Kasumi-1 (cell line): ENCODE results near the gene NRG2.

ENCODE experiments used
- DNase-seq, 2 experiments: peaks; one replicate each; lab custom pipeline; 2025; lab: John Stamatoyannopoulos, UW

The NRG2 gene

DNA sequence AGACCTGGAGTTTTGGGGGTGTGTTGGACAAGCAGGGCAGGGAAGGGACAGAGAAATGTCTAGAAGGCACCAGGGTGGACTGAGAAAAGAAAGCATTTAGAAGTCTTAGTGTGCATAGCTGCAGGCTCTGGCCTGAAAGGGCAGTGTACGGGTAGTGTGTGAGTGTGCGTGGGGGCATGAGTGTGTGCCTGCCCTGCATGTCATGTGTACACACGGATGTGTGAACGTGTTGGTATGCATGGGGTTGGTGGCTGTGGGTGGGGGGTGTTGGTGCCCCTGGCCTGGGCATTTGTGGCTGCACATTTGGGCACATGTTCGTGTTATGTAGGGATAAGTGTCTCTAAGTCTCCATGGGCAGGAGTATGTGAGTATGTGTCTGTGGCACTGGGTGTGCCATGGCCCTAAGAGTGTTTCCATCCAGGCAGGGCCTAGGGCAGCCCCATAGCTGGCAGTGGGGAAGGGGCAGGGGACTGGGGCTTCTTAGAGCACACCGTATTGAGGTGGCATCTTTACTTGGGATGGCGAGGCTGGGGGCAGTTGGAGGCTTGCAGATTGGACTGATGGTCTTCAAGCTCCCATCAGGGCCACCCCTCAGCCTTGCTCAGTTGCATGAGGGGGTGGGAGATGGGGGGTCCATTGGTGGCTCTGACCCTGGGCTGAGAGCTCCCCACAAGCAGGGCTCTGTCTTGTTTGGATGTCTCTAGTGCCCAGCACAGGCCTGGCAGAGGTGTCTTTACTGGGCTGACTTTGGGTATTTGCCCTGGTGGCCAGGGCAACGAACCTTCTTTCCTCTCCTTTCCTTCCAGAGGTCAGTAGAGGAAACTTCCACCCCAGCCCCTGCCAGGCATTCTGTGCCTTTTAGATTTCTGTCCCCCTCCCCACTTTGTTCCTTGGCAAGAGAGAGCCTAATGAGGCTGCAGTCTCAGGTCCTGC lies 232.5 kb downstream of the NRG2 start:
- DNase-seq = no peak

DNA sequence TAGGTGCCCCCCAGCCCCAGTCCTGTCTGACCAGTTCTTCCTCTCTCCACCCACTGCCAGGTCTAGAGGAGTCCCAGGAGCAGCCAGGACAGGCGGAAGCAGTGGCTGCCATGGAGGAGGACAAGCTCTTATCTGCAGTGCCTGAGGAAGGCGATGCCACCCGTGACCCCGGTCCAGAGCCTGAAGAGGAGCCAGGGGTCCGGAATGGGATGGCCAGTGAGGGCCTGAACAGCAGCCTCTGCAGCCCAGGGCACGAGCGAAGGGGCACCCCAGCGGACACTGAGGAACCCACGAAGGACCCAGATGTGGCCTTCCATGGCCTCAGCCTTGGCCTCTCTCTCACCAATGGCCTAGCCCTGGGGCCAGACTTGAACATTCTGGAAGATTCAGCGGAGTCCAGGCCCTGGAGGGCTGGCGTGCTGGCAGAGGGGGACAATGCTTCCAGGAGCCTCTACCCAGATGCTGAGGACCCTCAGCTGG lies 233.7 kb downstream of the NRG2 start:
- no peak for DNase-seq

- peak; percentile 47 to 58 for DNase-seq
Measured at GRCh38 chr5:139808481-139809330, 234.4 kb downstream of the NRG2 start.

- DNase-seq = no peak
Measured at GRCh38 chr5:139807647-139808030, 235.5 kb downstream of the NRG2 start.

DNA sequence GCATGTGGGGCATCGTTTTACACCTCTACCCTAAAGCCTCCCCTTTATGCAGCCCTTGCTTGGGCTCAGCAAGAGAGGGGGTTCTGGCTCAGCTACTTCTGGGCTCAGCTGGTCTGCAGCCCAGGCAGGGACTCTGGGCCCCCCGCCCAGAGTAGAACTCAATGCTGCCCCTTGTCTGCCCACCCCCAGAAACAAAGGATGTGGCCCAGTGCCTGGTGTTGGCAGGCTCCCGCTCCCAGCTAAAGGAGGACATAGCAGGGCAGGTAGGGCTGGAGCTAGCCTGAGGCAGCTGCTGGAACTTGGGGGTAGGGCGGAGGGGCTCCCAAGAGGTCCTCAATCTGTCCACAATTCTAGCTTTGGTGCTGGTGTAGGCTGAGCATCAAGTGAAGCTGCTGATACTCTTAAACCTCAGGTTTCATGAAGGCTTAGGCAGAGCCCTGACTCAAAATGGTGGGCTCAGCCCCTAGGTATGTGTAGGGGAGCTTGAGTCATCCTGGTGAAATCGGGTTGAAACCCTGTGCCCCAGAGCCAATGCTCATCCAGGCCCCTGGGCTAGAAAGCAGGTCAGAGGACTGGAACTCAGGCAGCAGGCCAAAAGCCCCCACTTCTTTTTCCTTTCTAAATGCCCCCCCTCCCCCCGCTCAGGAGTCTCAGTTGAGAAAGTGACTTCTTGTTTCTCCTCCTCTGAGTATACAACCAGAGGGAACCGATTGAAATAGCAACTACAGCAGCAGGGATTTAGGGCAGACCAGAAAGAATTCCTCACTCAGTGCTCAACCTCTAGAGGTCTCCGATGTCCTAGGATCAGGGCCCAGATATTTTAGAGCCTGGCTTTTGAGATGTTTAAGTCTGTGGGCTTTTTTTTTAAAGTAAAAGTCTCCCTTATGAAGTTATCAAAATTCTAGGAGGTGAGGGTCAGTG lies 236.1 kb downstream of the NRG2 start:
- DNase-seq = no peak

DNA sequence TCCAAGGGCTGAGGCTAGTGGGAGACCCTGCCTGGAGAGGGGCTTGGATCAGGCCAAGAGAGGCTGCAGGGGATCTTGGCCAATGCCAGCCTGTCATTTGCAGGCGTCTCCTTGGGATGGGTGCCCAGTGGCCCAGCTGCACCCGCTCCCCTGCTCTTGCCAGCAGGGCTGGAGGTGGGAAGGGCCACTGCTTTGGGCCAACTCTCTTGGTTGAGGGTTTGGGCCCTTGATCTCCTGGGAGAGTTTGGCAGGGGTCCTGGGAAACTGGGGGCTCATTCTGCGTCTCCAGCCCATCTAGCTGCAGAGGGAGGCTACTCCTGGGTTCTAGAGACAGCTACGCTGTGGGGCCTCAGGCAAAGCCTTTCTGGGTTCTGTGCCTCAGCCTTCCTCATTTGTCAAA lies 237.0 kb downstream of the NRG2 start:
- no peak for DNase-seq

DNA sequence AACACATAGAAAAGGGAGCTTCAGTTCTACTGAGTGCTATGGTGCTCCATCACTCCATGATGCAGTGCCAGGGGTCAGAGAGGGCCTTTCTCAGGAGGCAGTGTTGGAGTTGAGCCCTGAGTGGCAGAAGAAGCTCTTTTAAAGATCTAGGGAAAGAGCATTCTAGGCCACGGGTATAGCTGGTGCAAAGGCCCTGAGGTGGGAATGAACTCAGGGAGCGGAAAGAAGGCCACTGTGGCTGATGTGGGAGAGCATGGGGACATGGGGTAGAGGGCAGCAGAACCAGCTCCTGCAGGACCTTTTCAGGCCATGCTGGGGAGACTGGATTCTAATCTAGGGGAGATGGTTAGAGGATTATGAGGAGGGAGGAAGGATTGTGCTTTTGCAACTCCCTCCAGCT lies 237.6 kb downstream of the NRG2 start:
- DNase-seq = no peak

DNA sequence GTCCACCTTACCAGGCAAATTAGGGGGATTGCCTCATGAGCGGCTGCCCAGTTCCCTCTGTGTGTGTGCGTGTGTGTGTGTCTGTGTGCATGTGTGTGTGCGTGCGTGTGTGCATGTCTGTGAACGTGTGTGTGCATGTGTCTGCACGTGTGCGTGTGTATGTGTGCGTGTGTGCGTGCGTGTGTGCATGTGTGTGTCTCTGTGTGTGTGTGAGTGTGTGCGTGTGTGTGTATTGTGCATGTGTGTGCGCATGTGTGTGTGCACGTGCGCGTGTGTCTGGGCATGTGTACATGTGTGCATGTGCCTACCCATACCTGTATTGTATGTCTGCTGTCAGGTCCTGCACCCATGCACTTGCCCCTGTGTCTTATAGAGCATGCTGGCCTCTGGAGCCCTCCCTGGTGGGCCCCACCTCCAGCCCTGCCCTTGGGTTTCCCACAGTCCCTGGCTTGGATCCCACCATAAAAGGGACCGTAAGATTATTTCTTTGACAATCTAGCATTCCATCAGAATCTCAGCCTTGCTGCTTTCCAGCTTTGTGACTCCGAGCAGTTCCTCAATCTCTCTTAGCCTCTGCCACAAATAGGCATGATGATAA lies 238.2 kb downstream of the NRG2 start:
- no peak for DNase-seq

- DNase-seq = no peak
Measured at GRCh38 chr5:139803978-139804377, 239.1 kb downstream of the NRG2 start.

DNA sequence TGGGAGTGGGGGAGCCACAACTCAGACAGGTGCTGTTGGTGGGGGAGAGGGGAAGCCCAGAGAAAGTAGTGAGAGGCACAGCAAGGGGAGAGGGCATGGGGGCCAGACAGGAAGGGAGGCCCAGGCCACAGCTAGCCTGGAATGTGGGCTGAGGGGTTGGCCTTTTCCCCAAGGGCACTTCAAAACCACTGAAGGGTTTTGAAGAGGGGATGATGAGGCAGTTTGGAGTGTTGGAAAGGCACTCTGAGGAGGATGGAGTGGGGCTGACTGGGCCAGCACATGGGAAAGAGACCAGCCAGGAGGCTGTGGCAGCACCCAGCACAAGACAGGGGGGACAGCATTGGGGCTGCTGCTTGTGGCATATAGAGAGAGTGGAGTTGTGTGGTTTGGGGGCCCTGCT lies 243.7 kb downstream of the NRG2 start:
- no peak for DNase-seq

- DNase-seq = no peak
Measured at GRCh38 chr5:139798883-139799282, 244.2 kb downstream of the NRG2 start.

GRCh38 chr5:139797856-139798510 lies 245.1 kb downstream of the NRG2 start:
- no peak for DNase-seq

DNA sequence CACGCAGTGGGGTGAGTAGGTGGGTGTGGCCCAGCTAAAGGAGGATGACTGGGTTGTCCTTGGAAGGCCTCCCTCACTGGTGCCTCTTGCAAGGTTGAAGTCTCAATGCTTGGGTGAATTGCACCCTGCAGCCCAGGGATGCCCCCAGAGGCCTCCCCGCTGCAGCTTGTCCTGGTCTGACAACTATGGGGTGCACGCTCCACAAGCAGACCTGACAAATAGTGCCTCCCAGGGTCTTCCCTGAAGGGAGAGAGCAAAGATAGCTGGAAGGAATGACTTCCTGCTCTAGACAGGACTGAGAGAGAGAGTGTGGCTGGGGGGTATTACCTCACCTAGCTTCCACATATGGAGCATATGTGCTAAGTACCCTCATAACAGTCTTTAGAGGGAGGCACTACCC lies 245.8 kb downstream of the NRG2 start:
- DNase-seq = no peak
